ENCODE results near the gene ADD2.
"Not testable (repeated sequence)": the region's sequence is repeated elsewhere in the genome, so short reads cannot be mapped to it uniquely, and the experiment has no call there.

The ADD2 gene

DNA sequence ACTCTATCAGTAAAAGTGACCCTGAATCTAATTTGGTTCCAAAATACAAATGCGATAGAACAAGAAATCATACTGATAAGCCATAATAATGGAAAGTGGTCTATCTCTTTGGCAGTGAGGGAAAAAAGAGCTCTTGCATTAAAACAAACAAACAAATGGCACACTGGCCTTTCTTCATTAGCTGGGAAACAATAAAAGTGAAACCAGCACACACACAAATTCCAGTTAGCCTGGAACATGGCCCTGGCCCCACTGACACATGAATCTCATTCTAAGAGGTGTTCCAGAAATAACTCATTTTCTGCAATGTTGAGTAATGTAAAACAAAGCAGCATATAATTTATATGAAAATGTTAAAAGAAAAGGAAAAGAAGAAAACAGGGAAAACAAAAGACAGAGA lies 135.0 kb downstream of the ADD2 start:
- no CpG with 5 or more reads among the region's 1 CpG for WGBS (ENCODE audit: insufficient coverage)
- Histone ChIP-seq H3K36me3 (ENCODE audit: control insufficient read depth in 4 of 4, insufficient read depth in 4 of 4, low read length in 3 of 4) (no peaks in the 10 kb centered on the region), H3K4me1 (ENCODE audit: control extremely low read depth in 1 of 4, control insufficient read depth in 4 of 4, insufficient read depth in 4 of 4, low read length in 3 of 4) (no peaks in the 10 kb centered on the region), H3K9me3 (ENCODE audit: control extremely low read depth in 1 of 5, control insufficient read depth in 4 of 5, insufficient read depth in 2 of 5, low read depth in 1 of 5, low read length in 4 of 5) (peaks cover 3 to 17% (median 5%) of the 10 kb centered on the region in 5 experiments), H3K4me3 (ENCODE audit: control insufficient read depth in 1 of 7, extremely low read depth in 1 of 7, insufficient read depth in 4 of 7, low read depth in 2 of 7, low read length in 6 of 7) (no peak overlapping the region), H3K27me3 (replicated peaks in 2 of 5; ENCODE audit: control insufficient read depth in 4 of 5, insufficient read depth in 5 of 5, low read length in 4 of 5) (no peaks in the 10 kb centered on the region), H3K27ac (ENCODE audit: insufficient read depth in 1 of 2, low read depth in 1 of 2, low read length in 2 of 2, poor library complexity in 1 of 2, severe bottlenecking in 2 of 2) (no peak overlapping the region)
- POLR2A ChIA-PET = interaction anchor here (0.5 kb wide), 1 partner anchor 148 kb away, joined by 3 read pairs; no protein-coding TSS in a partner anchor
- DNase-seq = no peak
- CTCF ChIA-PET = interaction anchor here (1.3 to 1.7 kb wide), 2 partner anchors 12 to 23 kb away, joined by 4 to 5 read pairs; no protein-coding TSS in a partner anchor

DNA sequence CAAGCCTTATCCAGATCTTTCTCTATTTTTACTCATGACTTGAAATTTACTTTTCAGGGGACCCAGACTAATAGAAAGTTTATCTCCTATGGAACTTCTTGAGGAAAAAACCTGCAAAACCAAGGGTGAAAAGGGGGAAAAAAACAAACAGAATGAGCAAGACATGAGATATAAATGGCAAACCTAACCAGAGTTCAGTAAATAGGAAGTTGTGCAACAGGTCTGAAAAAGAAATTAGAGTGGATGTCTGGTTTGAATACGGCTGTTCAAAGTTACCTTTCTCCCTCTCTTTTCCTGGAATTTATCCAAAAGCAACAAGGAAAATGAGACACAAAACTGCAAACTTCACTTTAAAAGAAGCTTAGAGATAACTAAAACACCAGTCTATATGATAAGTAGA lies 135.6 kb downstream of the ADD2 start:
- Histone ChIP-seq H3K9me3 (ENCODE audit: control extremely low read depth in 1 of 5, control insufficient read depth in 4 of 5, insufficient read depth in 2 of 5, low read depth in 1 of 5, low read length in 4 of 5) (peaks cover 3 to 17% (median 5%) of the 10 kb centered on the region in 5 experiments), H3K4me1 (ENCODE audit: control extremely low read depth in 1 of 4, control insufficient read depth in 4 of 4, insufficient read depth in 4 of 4, low read length in 3 of 4) (no peaks in the 10 kb centered on the region), H3K36me3 (ENCODE audit: control insufficient read depth in 4 of 4, insufficient read depth in 4 of 4, low read length in 3 of 4) (no peaks in the 10 kb centered on the region), H3K27ac (ENCODE audit: insufficient read depth in 1 of 2, low read depth in 1 of 2, low read length in 2 of 2, poor library complexity in 1 of 2, severe bottlenecking in 2 of 2) (no peak overlapping the region), H3K4me3 (ENCODE audit: control insufficient read depth in 1 of 7, extremely low read depth in 1 of 7, insufficient read depth in 4 of 7, low read depth in 2 of 7, low read length in 6 of 7) (no peak overlapping the region), H3K27me3 (replicated peaks in 2 of 5; ENCODE audit: control insufficient read depth in 4 of 5, insufficient read depth in 5 of 5, low read length in 4 of 5) (no peaks in the 10 kb centered on the region)
- CTCF ChIA-PET = interaction anchor here (1.3 to 1.7 kb wide), 2 partner anchors 13 to 22 kb away, joined by 4 to 5 read pairs; no protein-coding TSS in a partner anchor
- POLR2A ChIA-PET = interaction anchor here (0.5 kb wide), 1 partner anchor 147 kb away, joined by 3 read pairs; no protein-coding TSS in a partner anchor
- WGBS (ENCODE audit: insufficient coverage) = no CpG with 5 or more reads among the region's 1 CpG
- DNase-seq = no peak

DNA sequence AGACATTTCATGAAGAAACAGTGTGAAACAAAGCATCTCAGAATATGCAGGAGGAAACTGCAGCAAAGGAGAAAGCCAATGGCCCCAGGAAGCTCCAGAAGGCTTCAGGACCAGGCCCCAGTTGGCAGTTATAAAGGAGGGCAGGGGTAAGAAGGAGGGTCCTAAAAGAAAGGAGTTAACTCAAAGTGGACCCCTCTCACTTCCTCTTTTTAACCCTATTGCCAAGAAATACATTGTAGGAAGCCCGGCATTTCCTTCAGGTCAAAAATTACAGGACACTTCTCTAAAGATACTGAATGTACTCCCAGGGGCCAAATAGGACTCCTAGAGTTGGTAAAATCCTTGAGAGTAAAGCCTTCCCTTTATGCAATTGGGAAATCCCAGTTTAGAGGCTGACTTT lies 137.2 kb downstream of the ADD2 start:
- no CpG with 5 or more reads among the region's 1 CpG for WGBS (ENCODE audit: insufficient coverage)
- Histone ChIP-seq H3K9me3 (ENCODE audit: control extremely low read depth in 1 of 5, control insufficient read depth in 4 of 5, insufficient read depth in 2 of 5, low read depth in 1 of 5, low read length in 4 of 5) (peaks cover 3 to 14% (median 5%) of the 10 kb centered on the region in 5 experiments), H3K36me3 (ENCODE audit: control insufficient read depth in 4 of 4, insufficient read depth in 4 of 4, low read length in 3 of 4) (no peaks in the 10 kb centered on the region), H3K27me3 (replicated peaks in 2 of 5; ENCODE audit: control insufficient read depth in 4 of 5, insufficient read depth in 5 of 5, low read length in 4 of 5) (no peaks in the 10 kb centered on the region), H3K4me1 (ENCODE audit: control extremely low read depth in 1 of 4, control insufficient read depth in 4 of 4, insufficient read depth in 4 of 4, low read length in 3 of 4) (no peaks in the 10 kb centered on the region), H3K27ac (ENCODE audit: insufficient read depth in 1 of 2, low read depth in 1 of 2, low read length in 2 of 2, poor library complexity in 1 of 2, severe bottlenecking in 2 of 2) (no peak overlapping the region), H3K4me3 (ENCODE audit: control insufficient read depth in 1 of 7, extremely low read depth in 1 of 7, insufficient read depth in 4 of 7, low read depth in 2 of 7, low read length in 6 of 7) (no peak overlapping the region)
- ChIA-PET CTCF (interaction anchor here (1.0 kb wide), 1 partner anchor 14 kb away, joined by 3 read pairs; no protein-coding TSS in a partner anchor), POLR2A (no interaction called here)
- DNase-seq = no peak

DNA sequence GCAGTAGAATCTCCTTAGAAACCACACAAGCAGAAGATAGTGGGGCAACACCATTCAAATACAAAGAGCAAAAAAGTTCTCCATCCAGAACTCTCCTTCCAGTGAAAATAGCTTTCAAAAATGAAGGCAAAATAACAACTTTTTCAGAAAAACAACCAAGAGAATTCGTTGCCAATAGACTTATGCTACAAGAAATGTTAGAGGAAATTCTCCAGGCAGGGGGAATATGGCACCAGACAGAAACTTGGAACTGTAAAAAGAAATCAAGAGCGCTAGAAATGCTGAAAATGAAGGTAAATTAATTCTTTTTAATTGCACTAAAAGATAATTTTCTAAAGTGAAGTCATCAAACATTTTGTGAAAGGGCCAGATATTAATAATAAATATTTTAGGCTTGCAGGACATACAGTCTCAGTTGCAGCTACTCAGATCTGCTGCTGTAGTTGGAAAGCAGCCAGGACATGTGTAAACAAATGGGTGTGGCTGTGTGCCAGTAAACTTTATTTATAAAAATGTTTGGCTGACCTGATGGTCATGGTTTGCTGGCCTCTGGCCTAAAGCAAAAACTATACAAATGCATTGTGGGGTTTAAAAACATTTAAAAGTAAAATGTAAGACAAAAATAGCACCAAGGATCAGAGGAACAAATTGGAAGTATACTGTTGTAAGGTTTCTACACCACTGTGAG lies 140.6 kb downstream of the ADD2 start:
- DNase-seq = no peak
- Histone ChIP-seq H3K4me3 (ENCODE audit: control insufficient read depth in 1 of 7, extremely low read depth in 1 of 7, insufficient read depth in 4 of 7, low read depth in 2 of 7, low read length in 6 of 7) (no peak overlapping the region), H3K36me3 (ENCODE audit: control insufficient read depth in 4 of 4, insufficient read depth in 4 of 4, low read length in 3 of 4) (no peaks in the 10 kb centered on the region), H3K9me3 (ENCODE audit: control extremely low read depth in 1 of 5, control insufficient read depth in 4 of 5, insufficient read depth in 2 of 5, low read depth in 1 of 5, low read length in 4 of 5) (peaks cover 0 to 1% (median 0%) of the 10 kb centered on the region in 5 experiments), H3K27me3 (replicated peaks in 2 of 5; ENCODE audit: control insufficient read depth in 4 of 5, insufficient read depth in 5 of 5, low read length in 4 of 5) (no peaks in the 10 kb centered on the region), H3K27ac (ENCODE audit: insufficient read depth in 1 of 2, low read depth in 1 of 2, low read length in 2 of 2, poor library complexity in 1 of 2, severe bottlenecking in 2 of 2) (no peak overlapping the region), H3K4me1 (ENCODE audit: control extremely low read depth in 1 of 4, control insufficient read depth in 4 of 4, insufficient read depth in 4 of 4, low read length in 3 of 4) (no peaks in the 10 kb centered on the region)
- ChIA-PET POLR2A (no interaction called here), CTCF (interaction anchor here (1.1 to 2.1 kb wide), 3 partner anchors 17 to 290 kb away, joined by 3 to 4 read pairs (median 4); no protein-coding TSS in a partner anchor)
- WGBS (ENCODE audit: insufficient coverage) = 80% methylated on average over 1 of the region's 2 CpGs

DNA sequence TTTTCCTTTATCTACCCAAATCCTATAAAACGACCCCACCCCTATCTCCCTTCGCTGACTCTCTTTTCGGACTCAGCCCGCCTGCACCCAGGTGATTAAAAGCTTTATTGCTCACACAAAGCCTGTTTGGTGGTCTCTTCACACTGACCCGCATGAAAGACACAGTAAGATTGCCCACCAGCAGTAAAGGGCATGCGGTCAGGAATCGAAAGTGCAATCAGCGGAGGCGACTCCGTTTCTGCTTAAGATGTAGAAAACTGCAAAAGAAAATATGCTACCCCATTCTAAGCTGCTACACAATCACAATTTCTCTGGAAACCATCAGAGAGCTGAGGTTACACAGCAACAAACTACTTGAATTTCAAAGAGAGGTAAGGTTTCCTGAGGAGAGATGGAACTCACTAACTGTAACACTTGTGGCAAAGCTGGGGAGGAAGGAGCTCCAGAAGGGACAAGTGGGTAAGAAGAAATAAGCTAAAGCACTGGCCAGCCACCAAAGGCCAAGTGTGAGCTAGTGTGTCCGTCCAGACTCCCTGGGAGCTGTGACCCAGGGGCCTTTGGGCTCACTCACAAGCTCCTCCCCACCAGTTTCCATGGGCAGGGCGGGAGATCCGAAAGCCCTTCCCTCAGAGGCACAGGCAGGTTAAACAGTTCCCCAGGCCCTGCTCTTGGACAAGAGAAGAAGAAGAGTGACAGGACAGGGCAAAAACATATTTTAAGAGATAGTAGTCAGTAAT lies 141.6 kb downstream of the ADD2 start:
- H3K27ac ChIP-seq (ENCODE audit: insufficient read depth in 1 of 2, low read depth in 1 of 2, low read length in 2 of 2, poor library complexity in 1 of 2, severe bottlenecking in 2 of 2) = no peak overlapping the region
- no peaks in the 10 kb centered on the region for H3K4me1 ChIP-seq (ENCODE audit: control extremely low read depth in 1 of 4, control insufficient read depth in 4 of 4, insufficient read depth in 4 of 4, low read length in 3 of 4)
- peak in 1 of 3 donors; percentile 25 for DNase-seq
- H3K36me3 ChIP-seq (ENCODE audit: control insufficient read depth in 4 of 4, insufficient read depth in 4 of 4, low read length in 3 of 4) = no peaks in the 10 kb centered on the region
- ChIA-PET POLR2A (no interaction called here), CTCF (interaction anchor here (1.1 to 2.1 kb wide), 3 partner anchors 9 to 289 kb away, joined by 3 to 5 read pairs (median 4); no protein-coding TSS in a partner anchor)
- no peaks in the 10 kb centered on the region for H3K9me3 ChIP-seq (ENCODE audit: control extremely low read depth in 1 of 5, control insufficient read depth in 4 of 5, insufficient read depth in 2 of 5, low read depth in 1 of 5, low read length in 4 of 5)
- no peaks in the 10 kb centered on the region for H3K27me3 ChIP-seq (replicated peaks in 2 of 5; ENCODE audit: control insufficient read depth in 4 of 5, insufficient read depth in 5 of 5, low read length in 4 of 5)
- H3K4me3 ChIP-seq (ENCODE audit: control insufficient read depth in 1 of 7, extremely low read depth in 1 of 7, insufficient read depth in 4 of 7, low read depth in 2 of 7, low read length in 6 of 7) = peak overlapping the region in 1 of 7 experiments; percentile 23
- WGBS (ENCODE audit: insufficient coverage) = 100% methylated on average over 3 of the region's 13 CpGs

DNA sequence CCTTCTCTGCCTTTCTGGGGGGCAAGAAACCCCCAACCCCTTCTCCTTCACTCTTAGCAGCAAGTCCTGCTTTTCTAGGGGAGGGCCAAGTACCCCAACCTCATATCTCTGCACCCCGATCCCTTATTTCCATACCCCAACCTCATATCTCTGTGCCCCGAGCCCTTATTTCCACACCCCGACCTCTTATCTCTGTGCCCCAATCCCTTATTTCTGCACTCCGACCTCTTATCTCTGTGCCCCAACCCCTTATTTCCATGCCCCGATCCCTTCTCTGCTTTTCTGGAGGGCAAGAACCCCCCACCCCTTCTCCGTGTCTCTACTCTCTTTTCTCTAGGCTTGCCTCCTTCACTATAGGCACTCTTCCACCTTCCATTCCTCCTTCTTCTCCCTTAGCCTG lies 146.5 kb downstream of the ADD2 start:
- 94% methylated on average over 4 of the region's 6 CpGs for WGBS (ENCODE audit: insufficient coverage)
- CTCF ChIA-PET, POLR2A ChIA-PET: not testable (repeated sequence)

DNA sequence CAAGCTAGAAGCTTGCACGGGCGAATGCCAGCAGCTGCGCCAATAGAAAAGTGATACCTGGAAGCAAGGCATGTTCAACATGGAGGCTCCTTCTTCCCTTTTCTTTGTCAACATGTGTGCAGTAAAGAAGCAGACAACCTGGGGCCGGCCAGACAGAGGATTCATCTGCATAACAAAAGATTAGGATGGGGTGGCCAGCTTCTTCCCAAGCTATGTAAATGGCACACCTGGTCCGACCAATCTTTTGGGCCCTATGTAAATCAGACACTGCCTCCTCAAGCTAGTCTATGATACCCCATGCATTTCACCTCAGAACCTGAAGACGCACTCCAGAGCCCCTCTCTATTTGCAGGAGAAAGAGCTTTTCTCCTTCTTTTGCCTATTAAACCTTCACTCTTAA lies 148.0 kb downstream of the ADD2 start:
- POLR2A ChIA-PET = no interaction called here
- 100% methylated on average over 5 of the region's 6 CpGs for WGBS (ENCODE audit: insufficient coverage)

More for the DNA sequence above, 146.5 kb downstream of the ADD2 start:
- not testable (repeated sequence) for H3K36me3 ChIP-seq (ENCODE audit: control insufficient read depth in 4 of 4, insufficient read depth in 4 of 4, low read length in 3 of 4); H3K4me3 ChIP-seq (ENCODE audit: control insufficient read depth in 1 of 7, extremely low read depth in 1 of 7, insufficient read depth in 4 of 7, low read depth in 2 of 7, low read length in 6 of 7); H3K27ac ChIP-seq (ENCODE audit: insufficient read depth in 1 of 2, low read depth in 1 of 2, low read length in 2 of 2, poor library complexity in 1 of 2, severe bottlenecking in 2 of 2); H3K27me3 ChIP-seq (replicated peaks in 2 of 5; ENCODE audit: control insufficient read depth in 4 of 5, insufficient read depth in 5 of 5, low read length in 4 of 5); H3K4me1 ChIP-seq (ENCODE audit: control extremely low read depth in 1 of 4, control insufficient read depth in 4 of 4, insufficient read depth in 4 of 4, low read length in 3 of 4); DNase-seq; H3K9me3 ChIP-seq (ENCODE audit: control extremely low read depth in 1 of 5, control insufficient read depth in 4 of 5, insufficient read depth in 2 of 5, low read depth in 1 of 5, low read length in 4 of 5)

More for the DNA sequence above, 148.0 kb downstream of the ADD2 start:
- H3K4me1 ChIP-seq (ENCODE audit: control extremely low read depth in 1 of 4, control insufficient read depth in 4 of 4, insufficient read depth in 4 of 4, low read length in 3 of 4) = no peaks in the 10 kb centered on the region
- no peaks in the 10 kb centered on the region for H3K9me3 ChIP-seq (ENCODE audit: control extremely low read depth in 1 of 5, control insufficient read depth in 4 of 5, insufficient read depth in 2 of 5, low read depth in 1 of 5, low read length in 4 of 5)
- H3K4me3 ChIP-seq (ENCODE audit: control insufficient read depth in 1 of 7, extremely low read depth in 1 of 7, insufficient read depth in 4 of 7, low read depth in 2 of 7, low read length in 6 of 7) = no peak overlapping the region
- no peak overlapping the region for H3K27ac ChIP-seq (ENCODE audit: insufficient read depth in 1 of 2, low read depth in 1 of 2, low read length in 2 of 2, poor library complexity in 1 of 2, severe bottlenecking in 2 of 2)
- no peaks in the 10 kb centered on the region for H3K36me3 ChIP-seq (ENCODE audit: control insufficient read depth in 4 of 4, insufficient read depth in 4 of 4, low read length in 3 of 4)
- H3K27me3 ChIP-seq (replicated peaks in 2 of 5; ENCODE audit: control insufficient read depth in 4 of 5, insufficient read depth in 5 of 5, low read length in 4 of 5) = peaks cover 0 to 10% (median 3%) of the 10 kb centered on the region in 5 experiments
- CTCF ChIA-PET = interaction anchor here (0.7 to 4.3 kb wide), 10 partner anchors 10 to 317 kb away, joined by 3 to 62 read pairs (median 6); partner anchors contain the start of gene FAM136A
- no peak for DNase-seq

Data from common myeloid progenitor, CD34-positive (primary cell).